ENCODE measurements around the gene ZNF273.

The ZNF273 gene

GRCh38 chr7:64951250-64951848, 48.3 kb downstream of the ZNF273 start:
- ATAC-seq: peak; percentile 69

DNA sequence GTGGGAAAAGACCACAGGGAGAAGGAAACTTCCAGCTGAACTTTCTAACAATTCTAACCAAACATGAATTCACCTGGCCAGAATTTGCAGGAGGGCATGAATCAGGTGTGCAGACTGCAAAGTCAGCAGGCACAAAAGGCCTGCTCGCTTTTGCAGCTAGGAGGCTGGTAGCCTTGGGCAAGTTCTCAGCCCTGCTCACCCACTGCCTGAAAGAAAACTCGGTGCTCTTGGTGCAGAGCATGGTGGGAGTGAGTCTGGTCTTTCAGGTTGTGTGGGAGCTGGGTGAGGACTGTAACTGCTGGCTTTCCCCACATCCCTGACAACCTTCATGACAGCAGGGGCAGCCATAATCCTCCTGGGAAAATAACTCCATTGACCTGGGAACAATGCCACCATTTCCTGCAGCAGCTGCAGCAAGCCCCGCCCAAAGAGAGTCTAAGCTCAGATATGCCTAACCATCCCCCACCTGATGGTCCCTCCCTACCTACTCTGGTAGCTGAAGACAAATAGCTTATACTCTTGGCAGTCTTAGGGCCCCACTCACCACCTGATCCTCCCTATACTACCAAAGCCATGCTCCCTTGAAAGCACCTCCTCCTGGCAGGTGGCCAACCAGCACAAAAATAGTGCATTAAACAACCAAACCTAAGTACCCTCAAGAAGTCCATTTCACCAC, 56.1 kb downstream of the ZNF273 start:
- TF ChIP-seq ZC3H10 (CRISPR knock-in tag; IDR thresholded peaks at IDR 0.05) (no peak), ZFP3 (CRISPR knock-in tag; IDR thresholded peaks at IDR 0.05) (no peak), PPARA (CRISPR knock-in tag; IDR thresholded peaks at IDR 0.05; ENCODE audit: borderline replicate concordance) (no peak), ARNTL (CRISPR knock-in tag; IDR thresholded peaks at IDR 0.05; ENCODE audit: borderline replicate concordance, low read depth) (no peak), CSDC2 (CRISPR knock-in tag; IDR thresholded peaks at IDR 0.05) (no peak)
- TF ChIP-seq, protein P1, sequence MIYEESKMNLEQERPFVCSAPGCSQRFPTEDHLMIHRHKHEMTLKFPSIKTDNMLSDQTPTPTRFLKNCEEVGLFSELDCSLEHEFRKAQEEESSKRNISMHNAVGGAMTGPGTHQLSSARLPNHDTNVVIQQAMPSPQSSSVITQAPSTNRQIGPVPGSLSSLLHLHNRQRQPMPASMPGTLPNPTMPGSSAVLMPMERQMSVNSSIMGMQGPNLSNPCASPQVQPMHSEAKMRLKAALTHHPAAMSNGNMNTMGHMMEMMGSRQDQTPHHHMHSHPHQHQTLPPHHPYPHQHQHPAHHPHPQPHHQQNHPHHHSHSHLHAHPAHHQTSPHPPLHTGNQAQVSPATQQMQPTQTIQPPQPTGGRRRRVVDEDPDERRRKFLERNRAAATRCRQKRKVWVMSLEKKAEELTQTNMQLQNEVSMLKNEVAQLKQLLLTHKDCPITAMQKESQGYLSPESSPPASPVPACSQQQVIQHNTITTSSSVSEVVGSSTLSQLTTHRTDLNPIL (CRISPR knock-in tag; IDR thresholded peaks at IDR 0.05; ENCODE audit: low read depth): no peak
- ATAC-seq: no peak

More at GRCh38 chr7:64951250-64951848, 48.3 kb downstream of the ZNF273 start:
- no peak for TF ChIP-seq ISL1 (CRISPR knock-in tag; IDR thresholded peaks at IDR 0.05)
- TF ChIP-seq SNAI2 (CRISPR knock-in tag; IDR thresholded peaks at IDR 0.05): no peak
- no peak for TF ChIP-seq CSRNP3 (CRISPR knock-in tag; IDR thresholded peaks at IDR 0.05)
- TF ChIP-seq PPARA (CRISPR knock-in tag; IDR thresholded peaks at IDR 0.05; ENCODE audit: borderline replicate concordance): no peak
- no peak for TF ChIP-seq BACH2 (CRISPR knock-in tag; IDR thresholded peaks at IDR 0.05; ENCODE audit: borderline replicate concordance)
- no peak for TF ChIP-seq TCF4 (CRISPR knock-in tag; IDR thresholded peaks at IDR 0.05; ENCODE audit: borderline replicate concordance)
- TF ChIP-seq ZNF8 (CRISPR knock-in tag; IDR thresholded peaks at IDR 0.05): no peak
- no peak for TF ChIP-seq RARB (CRISPR knock-in tag; IDR thresholded peaks at IDR 0.05)
- TF ChIP-seq TSHZ2 (CRISPR knock-in tag; IDR thresholded peaks at IDR 0.05): no peak
- TF ChIP-seq ZNF565 (CRISPR knock-in tag; conservative IDR thresholded peaks at IDR 0.05; ENCODE audit: low read depth): no peak
- TF ChIP-seq CSDC2 (CRISPR knock-in tag; IDR thresholded peaks at IDR 0.05): no peak
- TF ChIP-seq, protein P1 (CRISPR knock-in tag; IDR thresholded peaks at IDR 0.05; ENCODE audit: low read depth): no peak
- TF ChIP-seq ZFP30 (CRISPR knock-in tag; IDR thresholded peaks at IDR 0.05): no peak
- TF ChIP-seq PATZ1 (CRISPR knock-in tag; IDR thresholded peaks at IDR 0.05; ENCODE audit: borderline replicate concordance): no peak

DNA sequence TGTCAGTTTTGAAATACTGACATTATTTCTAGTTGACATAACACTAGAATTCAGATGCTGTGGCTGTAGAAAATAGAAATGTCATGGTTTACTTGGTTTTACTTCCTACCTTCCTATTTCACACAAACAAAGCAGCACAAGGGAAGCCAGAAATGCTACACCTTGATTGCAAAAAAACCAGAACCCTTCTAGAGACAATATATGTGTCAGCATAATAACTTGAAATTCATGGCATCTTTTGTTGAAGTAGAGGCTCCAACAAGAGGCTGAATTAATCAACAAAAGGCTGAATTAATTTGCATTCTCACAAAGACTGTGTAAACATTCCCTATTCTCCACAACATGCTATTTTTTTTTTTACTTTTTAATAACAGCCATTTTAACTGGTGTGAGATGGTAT, 62.5 kb downstream of the ZNF273 start:
- TF ChIP-seq ZFP30 (CRISPR knock-in tag; IDR thresholded peaks at IDR 0.05) (no peak), ZNF565 (CRISPR knock-in tag; conservative IDR thresholded peaks at IDR 0.05; ENCODE audit: low read depth) (no peak), BACH2 (CRISPR knock-in tag; IDR thresholded peaks at IDR 0.05; ENCODE audit: borderline replicate concordance) (no peak)
- no peak for ATAC-seq

Measured in SK-N-SH treated with all-trans-retinoic acid at 6 μM for 48 hours (cell line).